PC-3 (cell line): ENCODE measurements around the gene HBG2.

Experiments used
- CTCF ChIP-seq: fragments of 300-600 bp; sonication (generic); conservative IDR thresholded peaks from 2 replicates; pipeline ENCODE4 v1.5.1; 2017; ENCODE audit warnings: antibody characterized with exemption, low read depth, mild to moderate bottlenecking, low read length
- EZH2phosphoT487 ChIP-seq: fragments of 300-600 bp; sonication (generic); IDR thresholded peaks from 2 replicates; pipeline ENCODE4 v1.6.1; 2018; ENCODE audit warnings: mild to moderate bottlenecking, antibody characterized with exemption, low read length, borderline replicate concordance

- TF ChIP-seq CTCF (no peak), EZH2phosphoT487 (no peak)
These were observed 16.1 kb downstream of the HBG2 start for GRCh38 chr11:5238486-5238885.
